ENCODE data around the gene FAM171A2.

Gene FAM171A2

GRCh38 chr17:44311562-44312181 is 52.0 kb downstream of the FAM171A2 start:
- no peak for TF ChIP-seq CTCF (conservative IDR thresholded peaks at IDR 0.05; ENCODE audit: low read depth, low read length)
- no peak for DNase-seq (ENCODE audit: low read depth)
- no peak overlapping the region for H3K4me3 ChIP-seq (ENCODE audit: low read depth, low read length)

GRCh38 chr17:44310609-44311376 is 52.9 kb downstream of the FAM171A2 start:
- no peak for TF ChIP-seq CTCF (conservative IDR thresholded peaks at IDR 0.05; ENCODE audit: low read depth, low read length)
- no peak for DNase-seq (ENCODE audit: low read depth)
- H3K4me3 ChIP-seq (ENCODE audit: low read depth, low read length) = no peak overlapping the region

GRCh38 chr17:44310188-44310587 is 53.5 kb downstream of the FAM171A2 start:
- no peak for TF ChIP-seq CTCF (conservative IDR thresholded peaks at IDR 0.05; ENCODE audit: low read depth, low read length)
- H3K4me3 ChIP-seq (ENCODE audit: low read depth, low read length) = no peak overlapping the region
- no peak for DNase-seq (ENCODE audit: low read depth)

- no peak for TF ChIP-seq CTCF (conservative IDR thresholded peaks at IDR 0.05; ENCODE audit: low read depth, low read length)
- no peak for DNase-seq (ENCODE audit: low read depth)
- no peak overlapping the region for H3K4me3 ChIP-seq (ENCODE audit: low read depth, low read length)
Measured at GRCh38 chr17:44309472-44309871, 54.2 kb downstream of the FAM171A2 start.

- no peak for DNase-seq (ENCODE audit: low read depth)
- TF ChIP-seq CTCF (conservative IDR thresholded peaks at IDR 0.05; ENCODE audit: low read depth, low read length) = no peak
- H3K4me3 ChIP-seq (ENCODE audit: low read depth, low read length) = no peak overlapping the region
Measured at GRCh38 chr17:44308865-44309264, 54.8 kb downstream of the FAM171A2 start.

- peak; percentile 77 for DNase-seq (ENCODE audit: low read depth)
- peak within 1 kb of the TSS; percentile 48 for H3K4me3 ChIP-seq (ENCODE audit: low read depth, low read length)
- TF ChIP-seq CTCF (conservative IDR thresholded peaks at IDR 0.05; ENCODE audit: low read depth, low read length) = no peak
Measured at GRCh38 chr17:44308320-44308818, 55.3 kb downstream of the FAM171A2 start, which contains the start of gene RUNDC3A. RUNDC3A (plus strand) TSS chr17:44308601; CDS start chr17:44308833, 232 bp downstream.

Data from choroid plexus epithelial cell (primary cell).